Erythroblast (primary cell): Measurements from ENCODE around the gene SNRNP200.

Experiments
- GATA1 ChIP-seq: IDR thresholded peaks from 2 replicates; pipeline ENCODE4 v1.6.1; 2011; ENCODE audit warnings: low read depth, mild to moderate bottlenecking, control low read depth, low read length, moderate library complexity
- POLR2A ChIP-seq: IDR thresholded peaks from 2 replicates; pipeline ENCODE4 v1.6.1; 2011; ENCODE audit warnings: mild to moderate bottlenecking, low read length

- TF ChIP-seq POLR2A: no peak
- no peak for TF ChIP-seq GATA1
These were observed 42.0 kb upstream of the SNRNP200 start for GRCh38 chr2:96347395-96347794.
